SK-N-SH treated with all-trans-retinoic acid at 6 μM for 48 hours (cell line): ENCODE measurements around the gene AHCYL2.

Experiments used
- ATAC-seq: fragments of 200-7000 bp; cut with Tn5 transposase; 3 replicates; pipeline ENCODE4 v1.9.1; 2020; ENCODE audit warnings: mild to moderate bottlenecking, moderate library complexity
- BACH2 ChIP-seq: fragments of 250-450 bp; sonication (Bioruptor Pico); IDR thresholded peaks from 2 replicates; pipeline ENCODE4 v1.9.0; 2021; ENCODE audit warnings: mild to moderate bottlenecking, borderline replicate concordance
- CREB5 ChIP-seq: fragments of 250-450 bp; sonication (Bioruptor Pico); IDR thresholded peaks from 2 replicates; pipeline ENCODE4 v1.5.1; 2020; ENCODE audit warnings: low read depth, mild to moderate bottlenecking, moderate library complexity
- CSDC2 ChIP-seq: fragments of 250-450 bp; sonication (Bioruptor Pico); IDR thresholded peaks from 2 replicates; pipeline ENCODE4 v1.5.0; 2020; ENCODE audit warnings: mild to moderate bottlenecking, moderate library complexity
- CSRNP3 ChIP-seq: fragments of 250-450 bp; sonication (Bioruptor Pico); IDR thresholded peaks from 2 replicates; pipeline ENCODE4 v1.5.1; 2021; ENCODE audit warnings: mild to moderate bottlenecking, moderate library complexity
- ESRRG ChIP-seq: fragments of 250-450 bp; sonication (Bioruptor Pico); IDR thresholded peaks from 2 replicates; pipeline ENCODE4 v1.6.1; 2021; ENCODE audit warnings: mild to moderate bottlenecking
- ISL1 ChIP-seq: fragments of 250-450 bp; sonication (Bioruptor Pico); IDR thresholded peaks from 2 replicates; pipeline ENCODE4 v2.1.2; 2022; ENCODE audit warnings: mild to moderate bottlenecking, moderate library complexity
- OSR1 ChIP-seq: fragments of 250-450 bp; sonication (Bioruptor Pico); IDR thresholded peaks from 2 replicates; pipeline ENCODE4 v1.8.0; 2022; ENCODE audit warnings: moderate library complexity, mild to moderate bottlenecking, inconsistent platforms
- PATZ1 ChIP-seq: fragments of 250-450 bp; sonication (Bioruptor Pico); IDR thresholded peaks from 2 replicates; pipeline ENCODE4 v1.8.0; 2020; ENCODE audit warnings: mild to moderate bottlenecking, moderate library complexity, borderline replicate concordance
- RARB ChIP-seq: fragments of 250-450 bp; sonication (Bioruptor Pico); IDR thresholded peaks from 2 replicates; pipeline ENCODE4 v1.8.0; 2021; ENCODE audit warnings: mild to moderate bottlenecking, moderate library complexity
- SNAI2 ChIP-seq: fragments of 250-450 bp; sonication (Bioruptor Pico); IDR thresholded peaks from 2 replicates; pipeline ENCODE4 v1.5.0; 2020; ENCODE audit warnings: mild to moderate bottlenecking, moderate library complexity
- TCF4 ChIP-seq: fragments of 250-450 bp; sonication (Bioruptor Pico); IDR thresholded peaks from 2 replicates; pipeline ENCODE4 v1.8.0; 2021; ENCODE audit warnings: mild to moderate bottlenecking, moderate library complexity, borderline replicate concordance
- TOX ChIP-seq: fragments of 250-450 bp; sonication (Bioruptor Pico); IDR thresholded peaks from 2 replicates; pipeline ENCODE4 v1.8.0; 2021; ENCODE audit warnings: mild to moderate bottlenecking, moderate library complexity, borderline replicate concordance
- TSHZ2 ChIP-seq: fragments of 250-450 bp; sonication (Bioruptor Pico); IDR thresholded peaks from 2 replicates; pipeline ENCODE4 v1.5.0; 2020; ENCODE audit warnings: mild to moderate bottlenecking, moderate library complexity
- ZC3H10 ChIP-seq: fragments of 250-450 bp; sonication (Bioruptor Pico); IDR thresholded peaks from 2 replicates; pipeline ENCODE4 v1.5.1; 2021; ENCODE audit warnings: mild to moderate bottlenecking, moderate library complexity
- ZFP3 ChIP-seq: fragments of 250-450 bp; sonication (Bioruptor Pico); IDR thresholded peaks from 2 replicates; pipeline ENCODE4 v1.5.0; 2020; ENCODE audit warnings: mild to moderate bottlenecking, moderate library complexity
- ZFP30 ChIP-seq: fragments of 450-650 bp; formaldehyde crosslinking; IDR thresholded peaks from 2 replicates; pipeline ENCODE4 v1.5.0; 2022; ENCODE audit warnings: mild to moderate bottlenecking, moderate library complexity
- ZNF565 ChIP-seq: fragments of 450-650 bp; formaldehyde crosslinking; conservative IDR thresholded peaks from 2 replicates; pipeline ENCODE4 v1.5.0; 2020; ENCODE audit warnings: low read depth, mild to moderate bottlenecking, moderate library complexity
- ZNF70 ChIP-seq: fragments of 450-650 bp; formaldehyde crosslinking; IDR thresholded peaks from 2 replicates; pipeline ENCODE4 v1.5.0; 2020; ENCODE audit warnings: mild to moderate bottlenecking, moderate library complexity
- ZNF8 ChIP-seq: fragments of 450-650 bp; formaldehyde crosslinking; IDR thresholded peaks from 2 replicates; pipeline ENCODE4 v1.5.0; 2020; ENCODE audit warnings: mild to moderate bottlenecking, moderate library complexity

AHCYL2 gene

GRCh38 chr7:129188892-129189660 lies 35.8 kb upstream of the AHCYL2 start:
- TF ChIP-seq ZNF8 (CRISPR knock-in tag) (no peak), SNAI2 (CRISPR knock-in tag) (no peak), ZFP30 (CRISPR knock-in tag) (no peak), ZFP3 (CRISPR knock-in tag) (no peak), CSDC2 (CRISPR knock-in tag) (no peak), RARB (no peak), ZC3H10 (no peak), TSHZ2 (CRISPR knock-in tag) (no peak), TCF4 (no peak), BACH2 (no peak), CSRNP3 (no peak), CREB5 (CRISPR knock-in tag) (no peak), PATZ1 (CRISPR knock-in tag) (no peak), OSR1 (no peak), ZNF70 (CRISPR knock-in tag) (no peak), TOX (CRISPR knock-in tag) (no peak), ZNF565 (no peak)
- peak; percentile 67 for ATAC-seq

- ATAC-seq, result peak; percentile 3; the same call in 2 of the 3 replicates
- TF ChIP-seq PATZ1 (CRISPR knock-in tag), result no peak
These were observed 35.0 kb upstream of the AHCYL2 start for GRCh38 chr7:129189661-129190310.

GRCh38 chr7:129191272-129191671 lies 33.6 kb upstream of the AHCYL2 start:
- ATAC-seq, result no peak
- TF ChIP-seq ZNF565 (no peak), TCF4 (no peak), ZNF70 (CRISPR knock-in tag) (no peak), SNAI2 (CRISPR knock-in tag) (no peak), OSR1 (no peak), ZFP3 (CRISPR knock-in tag) (no peak), CSRNP3 (no peak), TOX (CRISPR knock-in tag) (no peak), ISL1 (CRISPR knock-in tag) (no peak), TSHZ2 (CRISPR knock-in tag) (no peak), PATZ1 (CRISPR knock-in tag) (no peak), ESRRG (CRISPR knock-in tag) (no peak), BACH2 (no peak)
